ENCODE results near the gene LOXL1.

LOXL1 gene

DNA sequence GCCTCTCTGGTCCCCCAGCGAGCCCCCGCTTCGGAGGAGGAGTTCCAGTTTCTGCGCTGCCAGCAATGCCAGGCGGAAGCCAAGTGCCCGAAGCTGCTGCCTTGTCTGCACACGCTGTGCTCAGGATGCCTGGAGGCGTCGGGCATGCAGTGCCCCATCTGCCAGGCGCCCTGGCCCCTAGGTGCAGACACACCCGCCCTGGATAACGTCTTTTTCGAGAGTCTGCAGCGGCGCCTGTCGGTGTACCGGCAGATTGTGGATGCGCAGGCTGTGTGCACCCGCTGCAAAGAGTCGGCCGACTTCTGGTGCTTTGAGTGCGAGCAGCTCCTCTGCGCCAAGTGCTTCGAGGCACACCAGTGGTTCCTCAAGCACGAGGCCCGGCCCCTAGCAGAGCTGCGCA lies 71.7 kb downstream of the LOXL1 start:
- DNase-seq, result no peak

Measured in NCI-H2081 treated with DMSO at 0.1 percent for 48 hours (cell line).